ENCODE measurements around the gene RGS10.
"Not testable (repeated sequence)": the region's sequence is repeated elsewhere in the genome, so short reads cannot be mapped to it uniquely, and the experiment has no call there.

The RGS10 gene

GRCh38 chr10:119540038-119540437, 2.5 kb downstream of the RGS10 start:
- no peak for DNase-seq
- in situ Hi-C loops (cut with MboI; ENCODE audit: low pct_unique_long_range_greater_than_20kb, low sequenced_read_pairs): no loop called here

- no peak for DNase-seq
- in situ Hi-C loops (cut with MboI; ENCODE audit: low pct_unique_long_range_greater_than_20kb, low sequenced_read_pairs): no loop called here
Measured at GRCh38 chr10:119539359-119539825, 3.1 kb downstream of the RGS10 start.

GRCh38 chr10:119538632-119539358, 3.7 kb downstream of the RGS10 start:
- in situ Hi-C loops (cut with MboI; ENCODE audit: low pct_unique_long_range_greater_than_20kb, low sequenced_read_pairs): no loop called here
- peak; percentile 33 for DNase-seq

GRCh38 chr10:119537953-119538630, 4.4 kb downstream of the RGS10 start:
- in situ Hi-C loops (cut with MboI; ENCODE audit: low pct_unique_long_range_greater_than_20kb, low sequenced_read_pairs): no loop called here
- no peak for DNase-seq

- DNase-seq: no peak
- in situ Hi-C loops (cut with MboI; ENCODE audit: low pct_unique_long_range_greater_than_20kb, low sequenced_read_pairs): no loop called here
Measured at GRCh38 chr10:119536508-119537025, 6.0 kb downstream of the RGS10 start.

GRCh38 chr10:119535837-119536507, 6.5 kb downstream of the RGS10 start:
- in situ Hi-C loops (cut with MboI; ENCODE audit: low pct_unique_long_range_greater_than_20kb, low sequenced_read_pairs): no loop called here
- DNase-seq: no peak

- no peak for DNase-seq
- in situ Hi-C loops (cut with MboI; ENCODE audit: low pct_unique_long_range_greater_than_20kb, low sequenced_read_pairs): no loop called here
Measured at GRCh38 chr10:119535305-119535704, 7.2 kb downstream of the RGS10 start.

- in situ Hi-C loops (cut with MboI; ENCODE audit: low pct_unique_long_range_greater_than_20kb, low sequenced_read_pairs): no loop called here
Measured at GRCh38 chr10:119533473-119533872, 9.0 kb downstream of the RGS10 start.

GRCh38 chr10:119532791-119533190, 9.7 kb downstream of the RGS10 start:
- DNase-seq; in situ Hi-C loops (cut with MboI; ENCODE audit: low pct_unique_long_range_greater_than_20kb, low sequenced_read_pairs): not testable (repeated sequence)

More at GRCh38 chr10:119533473-119533872, 9.0 kb downstream of the RGS10 start:
- no peak for DNase-seq

GRCh38 chr10:119532251-119532650, 10.3 kb downstream of the RGS10 start:
- in situ Hi-C loops (cut with MboI; ENCODE audit: low pct_unique_long_range_greater_than_20kb, low sequenced_read_pairs); DNase-seq: not testable (repeated sequence)

- no peak for DNase-seq
- in situ Hi-C loops (cut with MboI; ENCODE audit: low pct_unique_long_range_greater_than_20kb, low sequenced_read_pairs): no loop called here
Measured at GRCh38 chr10:119531067-119531466, 11.5 kb downstream of the RGS10 start.

- DNase-seq: not testable (repeated sequence)
Measured at GRCh38 chr10:119528663-119529237, 13.8 kb downstream of the RGS10 start.

GRCh38 chr10:119526621-119527592, 15.6 kb downstream of the RGS10 start:
- in situ Hi-C loops (cut with MboI; ENCODE audit: low pct_unique_long_range_greater_than_20kb, low sequenced_read_pairs): no loop called here
- no peak for DNase-seq

More at GRCh38 chr10:119528663-119529237, 13.8 kb downstream of the RGS10 start:
- in situ Hi-C loops (cut with MboI; ENCODE audit: low pct_unique_long_range_greater_than_20kb, low sequenced_read_pairs): not testable (repeated sequence)

- no peak for DNase-seq
- in situ Hi-C loops (cut with MboI; ENCODE audit: low pct_unique_long_range_greater_than_20kb, low sequenced_read_pairs): no loop called here
Measured at GRCh38 chr10:119526149-119526548, 16.4 kb downstream of the RGS10 start.

GRCh38 chr10:119525116-119525515, 17.4 kb downstream of the RGS10 start:
- no peak for DNase-seq
- in situ Hi-C loops (cut with MboI; ENCODE audit: low pct_unique_long_range_greater_than_20kb, low sequenced_read_pairs): no loop called here

- in situ Hi-C loops (cut with MboI; ENCODE audit: low pct_unique_long_range_greater_than_20kb, low sequenced_read_pairs): no loop called here
- DNase-seq: no peak
Measured at GRCh38 chr10:119524720-119525070, 17.8 kb downstream of the RGS10 start.

- no peak for DNase-seq
- in situ Hi-C loops (cut with MboI; ENCODE audit: low pct_unique_long_range_greater_than_20kb, low sequenced_read_pairs): no loop called here
Measured at GRCh38 chr10:119523895-119524719, 18.4 kb downstream of the RGS10 start.

Data from KBM-7 (cell line).